ENCODE measurements around the gene SP5.
A peak's percentile ranks its signal among the peaks of the same experiment; 100 is the strongest.
"Not testable (repeated sequence)": the region's sequence is repeated elsewhere in the genome, so short reads cannot be mapped to it uniquely, and the experiment has no call there.

The SP5 gene

GRCh38 chr2:170739048-170739447 is 23.9 kb downstream of the SP5 start:
- peak; percentile 88 for DNase-seq (ENCODE audit: low spot score)

- no peak for DNase-seq (ENCODE audit: low spot score)
Observed at GRCh38 chr2:170739507-170740046, 24.4 kb downstream of the SP5 start.

- DNase-seq (ENCODE audit: low spot score): no peak
Observed at GRCh38 chr2:170740660-170741059, 25.5 kb downstream of the SP5 start.

- DNase-seq (ENCODE audit: low spot score): no peak
Observed at GRCh38 chr2:170742000-170742399, 26.9 kb downstream of the SP5 start.

GRCh38 chr2:170742896-170743529 is 27.9 kb downstream of the SP5 start:
- DNase-seq (ENCODE audit: low spot score): no peak

- no peak for DNase-seq (ENCODE audit: low spot score)
Observed at GRCh38 chr2:170743530-170744239, 28.5 kb downstream of the SP5 start.

GRCh38 chr2:170744248-170745002 is 29.3 kb downstream of the SP5 start:
- DNase-seq (ENCODE audit: low spot score): no peak

- no peak for DNase-seq (ENCODE audit: low spot score)
Observed at GRCh38 chr2:170745305-170745704, 30.2 kb downstream of the SP5 start.

GRCh38 chr2:170747921-170748320 is 32.8 kb downstream of the SP5 start:
- DNase-seq (ENCODE audit: low spot score): peak; percentile 76

GRCh38 chr2:170751555-170751954 is 36.4 kb downstream of the SP5 start:
- DNase-seq (ENCODE audit: low spot score): not testable (repeated sequence)

- no peak for DNase-seq (ENCODE audit: low spot score)
Observed at GRCh38 chr2:170761572-170761971, 46.4 kb downstream of the SP5 start.

GRCh38 chr2:170762760-170763159 is 47.6 kb downstream of the SP5 start:
- no peak for DNase-seq (ENCODE audit: low spot score)

GRCh38 chr2:170763232-170763631 is 48.1 kb downstream of the SP5 start:
- no peak for DNase-seq (ENCODE audit: low spot score)

GRCh38 chr2:170764880-170765261 is 49.7 kb downstream of the SP5 start:
- no peak for DNase-seq (ENCODE audit: low spot score)

GRCh38 chr2:170766693-170767092 is 51.6 kb downstream of the SP5 start:
- no peak for DNase-seq (ENCODE audit: low spot score)

All from RKO (cell line).